Heart left ventricle (tissue), 16 donors: ENCODE results near the gene OR52E2. TPM values are rescaled to one million over a fixed set of nuclear protein-coding genes. Genes with fewer than 3 reads are reported as not detected.
A peak's percentile ranks its signal among the peaks of the same experiment; 100 is the strongest.

Source experiments
- ATAC-seq, 4 donors: fragments of 200-7000 bp; cut with Tn5 transposase; one replicate each; pipeline ENCODE4 v1.9.1; 2020 to 2022; ENCODE audit warnings: moderate library complexity in 4 of 4, mild to moderate bottlenecking in 3 of 4, moderate number of reproducible peaks in 1 of 4
- DNase-seq, 5 donors: peaks; one replicate each; pipeline ENCODE4 v3.0.0-alpha.2; 2020
- H3K27ac ChIP-seq, 12 donors: fragments of 200-600 bp; sonication (generic) in 4 of 12; one replicate each; pipeline versions ENCODE4 v1.5.0 to v1.8.0; 2016 to 2022; ENCODE audit warnings: mild to moderate bottlenecking in 2 of 12
- H3K27me3 ChIP-seq, 9 donors: fragments of 200-600 bp; sonication (generic) in 2 of 9; one replicate each; pipeline versions ENCODE4 v1.5.1 to v1.8.0; 2016 to 2022; ENCODE audit warnings: mild to moderate bottlenecking in 3 of 9
- H3K36me3 ChIP-seq, 9 donors: fragments of 200-600 bp; sonication (generic) in 2 of 9; one replicate each; pipeline versions ENCODE4 v1.5.0 to v1.8.0; 2018 to 2022; ENCODE audit warnings: mild to moderate bottlenecking in 2 of 9
- H3K4me1 ChIP-seq, 12 donors: fragments of 200-600 bp; sonication (generic) in 4 of 12; one replicate each; pipeline versions ENCODE4 v1.5.0 to v1.8.0; 2016 to 2022; ENCODE audit warnings: mild to moderate bottlenecking in 3 of 12
- H3K4me3 ChIP-seq, 12 donors: fragments of 200-600 bp; sonication (generic) in 4 of 12; one replicate each; pipeline versions ENCODE4 v1.5.0 to v1.8.0; 2017 to 2022; ENCODE audit warnings: mild to moderate bottlenecking in 9 of 12, moderate library complexity in 4 of 12
- H3K9me3 ChIP-seq, 12 donors: fragments of 200-600 bp; sonication (generic) in 4 of 12; one replicate each; pipeline versions ENCODE4 v1.5.0 to v1.8.0; 2016 to 2022; ENCODE audit warnings: mild to moderate bottlenecking in 1 of 12
- CTCF ChIP-seq, 12 donors: fragments of 200-600 bp; sonication (generic) in 4 of 12; IDR thresholded peaks; one replicate each; pipeline versions ENCODE4 v1.5.0 to v1.8.0; 2018 to 2022; ENCODE audit warnings: antibody characterized with exemption in 12 of 12, mild to moderate bottlenecking in 5 of 12
- POLR2A ChIP-seq, 2 donors: fragments of 450-650 bp; IDR thresholded peaks; one replicate each; pipeline ENCODE4 v1.6.1; 2017; ENCODE audit warnings: antibody characterized with exemption in 2 of 2, mild to moderate bottlenecking in 2 of 2, moderate library complexity in 2 of 2
- WGBS, 4 donors: extraction: QIAGEN DNeasy Blood & Tissue Kit in 2 of 4; methylation state at CpG; one replicate each; pipeline versions ENCODE4 v1.1.5 to v1.1.7; 2013 to 2018; 5-methylcytosine and 5-hydroxymethylcytosine counted together
- intact Hi-C, 10 donors: fragments of 100-400 bp; cut with DNase I; formaldehyde crosslinking; loops; one replicate each; pipeline versions ENCODE4 v1.11.1 to v1.14.2; 2022
- polyA plus RNA-seq, 2 donors: library from polyadenylated mRNA; stranded (reverse); fragments of 200-250 nt; gene quantifications; one replicate each; pipeline ENCODE4 v1.2.3, GENCODE V29; 2013
- total RNA-seq, 9 donors: library from RNA; depleted of rRNA in 2 of 9; stranded (reverse); fragments of >200 nt in 2 of 9; fragmentation: NEBNext Ultra II Directional in 3 of 9; extraction: Animal tissue kit (Norgen Biotek cat#: 25700) in 3 of 9; gene quantifications; one replicate each; pipeline versions ENCODE4 v1.1.0 to v1.2.4, GENCODE V29; 2016 to 2023
- donor health status: ischemic (EF 13 %, LVEDD 7.1; RV severe dilation, severe dysfunction).
- donor health status: healthy with polysubstance abuse.
- donor health status: DM: no; HTN: yes; CAD: no.
- donor health status: DM: no; HTN: no; CAD: no.
- donor health status: ischemic (EF 25% LVEDD 6.9; RV normal size, moderate dysfunction).
- donor health status: ischemic (EF 25% LVEDD 5.7; RV mildly dilated, moderate dysfunction).
- donor health status: healthy.
- donor health status: DM: yes; HTN: yes; CAD: no.
- donor health status: ischemic (EF 35%, LVEDD 5.7; RV mildly dilated, moderate dysfunction).
- donor health status: nonischemic (EF 11% LVEDD 7.7; RV severe dilation, severe dysfunction).
- donor health status: DM: yes; HTN: yes; CAD: no.
- donor health status: PGD.
- donor health status: ischemic (EF 29% LVEDD 5.4; RV normal size, mild dysfunction).
- donor health status: nonischemic (EF 23%, LVEDD 6.1; RV moderate dilation, normal function).

The OR52E2 gene
- total and polyA plus RNA-seq, 11 donors: not detected

DNA sequence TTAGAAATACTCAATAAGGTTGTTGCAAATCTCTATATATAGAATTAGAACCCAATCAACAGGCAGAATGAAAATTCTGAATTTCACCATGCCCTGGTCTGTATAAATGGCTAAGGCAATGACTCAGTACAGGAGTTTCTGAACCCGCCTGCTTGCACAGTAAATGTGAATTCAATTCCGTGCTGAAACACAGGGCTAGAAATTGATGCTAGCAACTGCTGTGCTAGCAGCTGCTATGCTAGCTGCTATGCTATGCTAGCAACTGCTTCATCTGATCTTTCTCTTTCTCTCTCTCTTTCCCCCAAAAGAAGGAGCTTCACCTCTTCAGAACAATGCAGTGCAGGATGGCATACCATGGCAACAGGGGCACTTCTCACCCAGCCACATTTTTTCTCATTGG lies 22.8 kb downstream of the OR52E2 start:
- ATAC-seq: no peak
- TF ChIP-seq CTCF (IDR thresholded peaks at IDR 0.05) (no peak), POLR2A (IDR thresholded peaks at IDR 0.05) (no peak)
- no peak for DNase-seq
- 77 to 89% (median 78%) methylated on average over 2 of the region's 2 CpGs for WGBS, 4 donors
- Histone ChIP-seq H3K27me3 (no peaks in the 10 kb centered on the region), H3K4me1 (no peaks in the 10 kb centered on the region), H3K36me3 (no peaks in the 10 kb centered on the region), H3K9me3 (no peaks in the 10 kb centered on the region), H3K27ac (no peak overlapping the region), H3K4me3 (no peak overlapping the region)
- intact Hi-C loops: no loop called here

GRCh38 chr11:5021996-5022395 lies 37.4 kb downstream of the OR52E2 start:
- Histone ChIP-seq H3K4me1 (peaks cover 0 to 10% (median 0%) of the 10 kb centered on the region in 12 donors), H3K9me3 (peaks cover 0 to 24% (median 4%) of the 10 kb centered on the region in 12 donors), H3K36me3 (no peaks in the 10 kb centered on the region), H3K4me3 (no peak overlapping the region), H3K27me3 (no peaks in the 10 kb centered on the region), H3K27ac (peak overlapping the region in 2 of 12 donors; percentile 12 to 33)
- ATAC-seq (peak; percentile 71 to 96 (median 91)), DNase-seq (no peak)
- WGBS, 4 donors: 33 to 85% (median 60%) methylated on average over 1 to 2 of the region's 2 CpGs
- no peak for TF ChIP-seq POLR2A (IDR thresholded peaks at IDR 0.05)
- TF ChIP-seq CTCF (IDR thresholded peaks at IDR 0.05): no peak
- intact Hi-C loops: no loop called here

GRCh38 chr11:5013012-5013411 lies 46.4 kb downstream of the OR52E2 start:
- 76 to 89% (median 82%) methylated on average over 1 of the region's 1 CpG for WGBS, 4 donors

GRCh38 chr11:5011254-5011653 lies 48.2 kb downstream of the OR52E2 start:
- Histone ChIP-seq H3K9me3 (no peaks in the 10 kb centered on the region), H3K4me1 (no peaks in the 10 kb centered on the region), H3K4me3 (no peak overlapping the region), H3K27me3 (peaks cover 0 to 5% (median 0%) of the 10 kb centered on the region in 9 donors), H3K36me3 (no peaks in the 10 kb centered on the region), H3K27ac (no peak overlapping the region)
- DNase-seq (no peak), ATAC-seq (no peak)
- intact Hi-C loops: no loop called here
- 60 to 67% (median 65%) methylated on average over 8 of the region's 8 CpGs for WGBS, 4 donors
- no peak for TF ChIP-seq CTCF (IDR thresholded peaks at IDR 0.05)
- TF ChIP-seq POLR2A (IDR thresholded peaks at IDR 0.05): no peak

More at GRCh38 chr11:5013012-5013411, 46.4 kb downstream of the OR52E2 start:
- TF ChIP-seq POLR2A (IDR thresholded peaks at IDR 0.05) (no peak), CTCF (IDR thresholded peaks at IDR 0.05) (no peak)
- ATAC-seq (no peak), DNase-seq (no peak)
- no peaks in the 10 kb centered on the region for H3K9me3 ChIP-seq
- H3K4me3 ChIP-seq: no peak overlapping the region
- H3K27ac ChIP-seq: no peak overlapping the region
- H3K27me3 ChIP-seq: peaks cover 0 to 5% (median 0%) of the 10 kb centered on the region in 9 donors
- intact Hi-C loops: no loop called here
- no peaks in the 10 kb centered on the region for H3K4me1 ChIP-seq
- H3K36me3 ChIP-seq: no peaks in the 10 kb centered on the region

Other genes with a start within 250 kb of the OR52E2 start
- gene OR51F2, start 238.3 kb downstream of the OR52E2 start, total RNA-seq: not detected
- not detected for gene OR51F2, start 238.3 kb downstream of the OR52E2 start, polyA plus RNA-seq
- not detected for gene OR51S1, start 210.4 kb downstream of the OR52E2 start, total RNA-seq
- gene OR51S1, start 210.4 kb downstream of the OR52E2 start, polyA plus RNA-seq: not detected
- not detected for gene OR51T1, start 177.7 kb downstream of the OR52E2 start, total RNA-seq
- gene OR51T1, start 177.7 kb downstream of the OR52E2 start, polyA plus RNA-seq: not detected
- gene OR51A7, start 155.8 kb downstream of the OR52E2 start, total RNA-seq: not detected
- gene OR51A7, start 155.8 kb downstream of the OR52E2 start, polyA plus RNA-seq: not detected
- gene OR51G2, start 140.3 kb downstream of the OR52E2 start, total RNA-seq: not detected
- not detected for gene OR51G2, start 140.3 kb downstream of the OR52E2 start, polyA plus RNA-seq
- gene OR51G1, start 135.3 kb downstream of the OR52E2 start, total RNA-seq: not detected
- gene OR51G1, start 135.3 kb downstream of the OR52E2 start, polyA plus RNA-seq: not detected
- not detected for gene OR51A4, start 112.0 kb downstream of the OR52E2 start, total RNA-seq
- gene OR51A4, start 112.0 kb downstream of the OR52E2 start, polyA plus RNA-seq: not detected
- gene OR51A2, start 103.9 kb downstream of the OR52E2 start, total RNA-seq: not detected
- not detected for gene OR51A2, start 103.9 kb downstream of the OR52E2 start, polyA plus RNA-seq
- not detected for gene OR51L1, start 64.8 kb downstream of the OR52E2 start, total RNA-seq
- not detected for gene OR51L1, start 64.8 kb downstream of the OR52E2 start, polyA plus RNA-seq
- gene OR52J3, start 13.1 kb downstream of the OR52E2 start, total RNA-seq: not detected
- not detected for gene OR52J3, start 13.1 kb downstream of the OR52E2 start, polyA plus RNA-seq
- gene OR52E1, start 9.9 kb upstream of the OR52E2 start, total RNA-seq: not detected
- not detected for gene OR52E1, start 9.9 kb upstream of the OR52E2 start, polyA plus RNA-seq
- gene OR52A5, start 78.7 kb upstream of the OR52E2 start, total RNA-seq: not detected
- not detected for gene OR52A5, start 78.7 kb upstream of the OR52E2 start, polyA plus RNA-seq
- gene OR52A1, start 95.1 kb upstream of the OR52E2 start, total RNA-seq: not detected
- not detected for gene OR52A1, start 95.1 kb upstream of the OR52E2 start, polyA plus RNA-seq
- not detected for gene OR51V1, start 141.1 kb upstream of the OR52E2 start, total RNA-seq
- gene OR51V1, start 141.1 kb upstream of the OR52E2 start, polyA plus RNA-seq: not detected
- 1,000 to 10,000 TPM in 1 of 9 donors, 100 to 1,000 TPM in 8; 123 to 1,223 (median 316) TPM for gene HBB, start 167.4 kb upstream of the OR52E2 start, total RNA-seq
- 10 to 100 TPM in 1 of 2 donors, 1 to 10 TPM in 1; 1.1 to 53.3 TPM for gene HBB, start 167.4 kb upstream of the OR52E2 start, polyA plus RNA-seq
- 1 to 10 TPM in 1 of 9 donors, not detected in 8; 4.2 TPM for gene HBD, start 174.9 kb upstream of the OR52E2 start, total RNA-seq
- gene HBD, start 174.9 kb upstream of the OR52E2 start, polyA plus RNA-seq: not detected
- gene HBG1, start 190.2 kb upstream of the OR52E2 start, total RNA-seq: not detected
- gene HBG1, start 190.2 kb upstream of the OR52E2 start, polyA plus RNA-seq: not detected
- 1 to 10 TPM in 2 of 9 donors, under 1 TPM in 1, not detected in 6; 0.72 to 2.0 (median 1.9) TPM for gene HBG2, start 195.2 kb upstream of the OR52E2 start, total RNA-seq
- not detected for gene HBG2, start 195.2 kb upstream of the OR52E2 start, polyA plus RNA-seq
- gene HBE1, start 210.3 kb upstream of the OR52E2 start, total RNA-seq: not detected
- gene HBE1, start 210.3 kb upstream of the OR52E2 start, polyA plus RNA-seq: not detected
- gene OR51B4, start 242.3 kb upstream of the OR52E2 start, total RNA-seq: not detected
- not detected for gene OR51B4, start 242.3 kb upstream of the OR52E2 start, polyA plus RNA-seq